Transverse colon (tissue), 3 donors: ENCODE data around the gene LSM12.

Experiments used
- POLR2A ChIP-seq: fragments of 450-650 bp; IDR thresholded peaks from one replicate; pipeline ENCODE4 v1.6.1; 2016; ENCODE audit warnings: antibody characterized with exemption, mild to moderate bottlenecking, moderate library complexity
- POLR2AphosphoS5 ChIP-seq, 3 donors: sonication (generic); formaldehyde crosslinking; IDR thresholded peaks; one replicate each; pipeline ENCODE4 v1.6.1; 2016; ENCODE audit warnings: antibody characterized with exemption in 3 of 3

DNA sequence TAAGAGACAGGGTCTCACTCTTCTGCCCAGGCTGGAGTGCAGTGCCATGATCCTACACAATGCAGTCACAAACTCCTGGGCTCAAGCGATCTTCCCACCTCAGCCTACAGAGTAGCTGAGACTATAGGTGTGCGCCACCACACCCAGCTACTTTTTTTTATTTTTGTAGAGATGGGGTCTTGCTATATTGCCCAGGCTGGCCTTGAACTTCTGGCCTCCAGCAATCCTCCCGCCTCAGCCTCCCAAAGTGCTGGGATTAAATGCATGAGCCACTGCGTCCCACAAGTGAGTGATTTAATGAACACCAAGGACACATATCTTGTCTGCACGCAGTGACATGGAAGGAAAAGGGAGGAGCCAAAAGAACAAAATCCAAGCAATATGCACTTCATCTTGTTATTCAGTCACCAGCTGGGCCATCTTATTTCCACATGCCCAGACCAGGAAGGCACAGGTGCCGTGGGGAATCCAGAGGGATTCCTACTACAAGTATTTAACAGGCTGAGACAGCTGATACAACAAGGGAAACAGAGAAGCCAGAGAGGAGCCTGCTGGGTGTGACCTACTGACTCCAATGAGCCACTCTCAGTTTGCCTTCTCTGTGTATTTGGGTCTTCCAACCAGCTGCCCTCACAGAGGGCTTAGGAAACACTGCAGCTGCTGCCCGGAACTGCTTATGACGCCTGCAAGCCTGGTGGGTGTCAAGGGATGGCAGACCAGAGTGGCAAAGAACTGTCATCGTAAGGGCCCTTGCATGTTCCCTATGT, 17.0 kb downstream of the LSM12 start:
- no peak for TF ChIP-seq POLR2AphosphoS5 (IDR thresholded peaks at IDR 0.05)
- TF ChIP-seq POLR2A = no peak
